MV-4-11 (cell line): ENCODE data around the gene MZT2B.
"Not testable (repeated sequence)": the region's sequence is repeated elsewhere in the genome, so short reads cannot be mapped to it uniquely, and the experiment has no call there.

Experiments used
- DNase-seq: peaks from one replicate; lab custom pipeline; 2025; lab: John Stamatoyannopoulos, UW

The MZT2B gene

GRCh38 chr2:130219147-130219546 is 37.1 kb downstream of the MZT2B start:
- DNase-seq: not testable (repeated sequence)

GRCh38 chr2:130220505-130220904 is 38.4 kb downstream of the MZT2B start:
- DNase-seq: not testable (repeated sequence)

- not testable (repeated sequence) for DNase-seq
Measured at GRCh38 chr2:130222523-130222922, 40.5 kb downstream of the MZT2B start.

- not testable (repeated sequence) for DNase-seq
Measured at GRCh38 chr2:130228005-130228404, 45.9 kb downstream of the MZT2B start.

GRCh38 chr2:130228467-130229160 is 46.6 kb downstream of the MZT2B start:
- not testable (repeated sequence) for DNase-seq

DNA sequence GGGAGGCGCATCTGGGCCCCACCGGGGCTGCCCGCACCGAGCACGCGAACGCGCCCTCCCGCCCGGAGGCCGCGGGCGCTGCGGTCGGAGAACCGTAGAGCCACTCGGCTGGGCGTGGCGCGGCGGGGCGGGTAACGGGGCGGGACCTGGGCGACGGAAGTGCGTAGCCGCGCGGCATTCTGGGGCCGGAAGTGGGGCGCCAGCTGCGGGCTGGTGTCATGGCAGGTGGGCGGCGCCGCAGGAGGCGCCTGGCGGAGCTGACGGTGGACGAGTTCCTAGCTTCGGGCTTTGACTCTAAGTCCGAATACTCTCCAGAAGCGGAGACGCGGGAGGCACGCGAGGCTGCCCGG is 47.1 kb downstream of the MZT2B start:
- DNase-seq: not testable (repeated sequence)

DNA sequence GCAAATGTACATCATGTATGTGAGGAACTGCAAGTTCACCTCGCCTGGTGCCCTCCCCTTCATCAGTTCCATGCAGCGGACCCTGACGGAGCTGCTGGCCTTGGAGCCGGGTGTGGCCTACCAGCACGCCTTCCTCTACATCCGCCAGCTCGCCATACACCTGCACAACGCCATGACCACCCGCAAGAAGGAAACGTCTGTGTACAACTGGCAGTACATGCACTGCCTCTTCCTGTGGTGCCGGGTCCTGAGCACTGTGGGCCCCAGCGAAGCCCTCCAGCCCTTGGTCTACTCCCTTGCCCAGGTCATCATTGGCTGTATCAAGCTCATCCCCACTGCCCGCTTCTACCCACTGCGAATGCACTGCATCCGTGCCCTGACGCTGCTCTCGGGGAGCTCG is 48.3 kb downstream of the MZT2B start:
- not testable (repeated sequence) for DNase-seq

DNA sequence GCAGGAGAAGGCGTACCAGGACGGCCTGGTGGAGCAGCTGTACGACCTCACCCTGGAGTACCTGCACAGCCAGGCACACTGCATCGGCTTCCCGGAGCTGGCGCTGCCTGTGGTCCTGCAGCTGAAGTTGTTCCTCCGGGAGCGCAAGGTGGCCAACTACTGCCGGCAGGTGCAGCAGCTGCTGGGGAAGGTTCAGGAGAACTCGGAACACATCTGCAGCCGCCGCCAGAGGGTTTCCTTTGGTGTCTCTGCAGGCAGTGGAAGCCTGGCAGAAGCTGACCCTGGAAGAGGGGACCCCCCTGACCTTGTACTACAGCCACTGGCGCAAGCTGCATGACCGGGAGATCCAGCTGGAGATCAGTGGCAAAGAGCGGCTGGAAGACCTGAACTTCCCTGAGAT is 48.8 kb downstream of the MZT2B start:
- DNase-seq: not testable (repeated sequence)

DNA sequence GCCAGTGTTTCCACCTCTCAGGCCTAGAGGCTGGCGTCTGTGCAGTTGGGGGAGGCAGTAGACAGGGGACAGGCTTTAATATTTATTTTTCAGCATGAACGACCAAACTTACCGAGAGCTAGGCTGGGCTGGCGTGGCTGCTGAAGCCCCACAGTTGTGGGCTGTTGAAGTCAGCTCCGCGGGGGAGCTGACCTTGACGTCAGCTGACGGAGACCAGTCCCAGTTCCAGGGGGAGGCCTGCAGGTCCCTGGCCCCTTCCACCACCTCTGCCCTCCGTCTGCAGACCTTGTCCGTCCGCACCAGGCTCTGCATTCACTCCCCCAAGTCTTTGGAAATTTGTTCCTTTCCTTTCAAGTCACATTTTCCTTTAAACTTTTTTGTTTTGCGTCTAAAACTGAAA is 49.6 kb downstream of the MZT2B start:
- no peak for DNase-seq

- not testable (repeated sequence) for DNase-seq
Measured at GRCh38 chr2:130233066-130233465, 51.0 kb downstream of the MZT2B start.

- not testable (repeated sequence) for DNase-seq
Measured at GRCh38 chr2:130239581-130239980, 57.5 kb downstream of the MZT2B start.
